HG02571 (cell line): ENCODE data around the gene HMGCS2.
"Not testable (repeated sequence)": the region's sequence is repeated elsewhere in the genome, so short reads cannot be mapped to it uniquely, and the experiment has no call there.

Source experiments
- ATAC-seq: cut with Tn5 transposase; IDR thresholded peaks from one replicate; pipeline ENCODE4 v1.9.1; 2021; ENCODE audit warnings: mild to moderate bottlenecking, moderate library complexity; ENCODE audit not compliant: unreplicated experiment

The HMGCS2 gene

DNA sequence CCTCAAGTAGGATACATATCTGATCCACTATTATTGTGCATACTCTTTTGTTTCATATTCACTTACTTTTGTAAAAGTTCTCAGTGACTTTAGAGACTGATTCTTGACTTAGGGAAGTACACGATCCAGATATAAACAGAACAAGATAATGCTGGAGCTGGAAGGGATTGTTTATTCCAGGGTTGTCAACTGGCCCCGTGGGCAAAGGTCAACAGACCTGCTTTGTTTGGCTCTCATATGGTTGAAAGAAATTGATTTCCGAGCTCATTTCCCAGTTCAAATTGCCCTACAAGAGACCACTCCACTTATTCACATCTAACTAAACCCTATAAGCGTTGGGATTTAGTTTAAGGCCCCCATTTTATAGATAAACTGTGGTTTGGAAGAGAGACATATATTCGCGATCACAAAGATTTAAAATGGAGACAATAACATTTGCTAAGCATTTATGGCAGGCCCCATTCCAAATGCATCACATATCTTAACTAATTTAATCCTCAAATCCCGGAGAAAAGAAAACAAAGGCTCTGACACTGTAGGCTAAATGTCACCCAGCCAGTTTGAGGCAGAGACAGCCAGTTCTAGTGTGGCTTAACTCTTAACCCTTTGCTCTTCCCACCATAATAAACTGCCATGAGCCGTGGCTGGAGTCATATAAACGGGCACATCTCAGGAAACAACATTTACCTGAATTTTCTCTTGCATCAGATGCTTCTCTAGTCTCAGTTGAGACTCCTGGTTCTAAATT, 21.9 kb upstream of the HMGCS2 start:
- ATAC-seq: no peak

DNA sequence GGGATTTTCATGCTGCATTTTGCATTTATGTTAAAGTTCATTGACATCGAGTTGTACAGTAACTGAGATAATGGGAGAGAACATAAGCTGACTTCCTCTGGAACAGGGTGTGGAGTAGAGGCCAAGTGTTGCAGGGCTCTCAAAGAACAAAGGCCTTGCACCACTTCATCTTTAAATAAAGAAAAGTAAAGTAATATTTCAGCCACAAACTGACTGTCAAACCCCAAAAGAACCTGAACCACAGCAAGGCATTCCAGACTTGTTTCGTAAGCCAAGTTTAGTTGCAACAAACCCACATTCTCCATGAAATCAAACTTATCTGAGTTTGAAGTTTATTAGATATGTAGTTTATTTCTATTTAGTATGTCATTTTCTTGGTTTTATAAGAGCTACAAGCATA, 19.1 kb upstream of the HMGCS2 start:
- no peak for ATAC-seq

DNA sequence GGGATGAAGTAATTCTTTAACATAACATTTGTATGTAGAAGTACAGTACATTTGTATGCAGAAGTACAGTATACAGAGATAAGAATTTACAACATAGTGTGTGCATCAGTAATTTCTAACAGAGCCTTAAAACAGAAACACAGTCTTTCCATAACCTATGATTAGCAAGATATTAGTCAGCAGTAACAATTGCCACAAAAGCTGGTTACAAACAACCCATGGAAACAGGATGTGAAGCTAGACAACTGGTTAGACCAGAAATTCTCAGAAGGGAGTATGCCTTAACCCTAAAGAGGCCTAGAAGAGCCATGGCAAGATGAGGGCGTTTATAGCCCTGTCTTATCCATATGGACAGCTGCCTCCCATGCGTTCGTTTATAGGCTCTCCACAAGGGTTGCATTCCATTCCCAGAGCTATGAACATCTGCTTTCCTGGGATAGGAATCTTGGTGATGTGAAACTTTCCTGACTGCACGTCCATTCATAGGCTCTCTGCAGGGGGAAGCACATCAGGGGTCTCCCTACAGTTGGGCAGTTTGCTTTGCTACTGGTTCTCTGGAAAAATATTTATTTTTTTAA, 17.9 kb upstream of the HMGCS2 start:
- ATAC-seq: not testable (repeated sequence)

DNA sequence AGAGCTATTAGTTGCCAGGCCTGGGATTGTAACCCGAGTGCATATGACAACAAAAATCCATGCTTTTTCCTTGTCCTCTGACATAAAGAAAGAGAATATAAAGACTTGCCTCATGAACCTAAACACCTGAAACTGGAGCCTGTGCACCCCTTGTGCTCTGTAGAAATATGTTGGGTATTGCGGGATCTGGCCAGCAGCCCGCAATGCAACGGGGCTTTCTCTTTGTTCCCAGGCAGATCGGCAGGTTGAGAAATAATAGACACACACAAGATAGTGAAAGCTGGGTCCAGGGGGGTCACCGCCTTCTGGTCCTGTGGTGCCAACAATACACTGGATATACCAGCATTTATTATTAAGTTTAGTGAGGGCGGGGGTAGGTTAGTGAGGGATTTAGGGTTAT, 17.3 kb upstream of the HMGCS2 start:
- ATAC-seq: not testable (repeated sequence)

DNA sequence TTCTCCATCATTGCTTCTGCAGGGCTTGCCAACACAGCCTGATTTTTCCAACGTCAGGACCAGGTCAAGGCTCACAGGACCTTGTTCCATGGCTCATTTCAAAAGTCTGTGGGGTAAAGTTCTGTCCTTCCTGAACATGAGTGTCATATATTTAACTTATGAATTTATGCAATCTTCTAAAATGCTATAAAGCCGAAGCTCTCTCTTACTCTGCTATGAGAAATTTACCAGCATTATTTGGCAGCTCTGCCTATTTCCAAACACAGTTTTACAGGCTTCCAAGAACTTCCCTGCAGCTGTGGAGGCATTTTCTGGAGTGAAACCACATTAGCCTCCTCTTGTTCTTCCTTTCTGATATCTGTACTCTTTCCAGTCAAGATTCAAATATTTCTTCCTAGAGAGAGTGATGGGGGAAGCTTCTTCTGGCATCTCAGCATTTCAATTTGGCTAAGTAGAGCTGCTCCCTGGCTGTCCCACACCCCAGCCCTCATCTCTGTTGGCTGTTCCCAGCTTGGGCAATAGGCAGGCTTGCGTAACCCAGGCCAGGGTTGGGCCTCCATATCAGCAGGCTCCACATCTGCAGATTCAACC, 15.6 kb upstream of the HMGCS2 start:
- ATAC-seq: no peak

DNA sequence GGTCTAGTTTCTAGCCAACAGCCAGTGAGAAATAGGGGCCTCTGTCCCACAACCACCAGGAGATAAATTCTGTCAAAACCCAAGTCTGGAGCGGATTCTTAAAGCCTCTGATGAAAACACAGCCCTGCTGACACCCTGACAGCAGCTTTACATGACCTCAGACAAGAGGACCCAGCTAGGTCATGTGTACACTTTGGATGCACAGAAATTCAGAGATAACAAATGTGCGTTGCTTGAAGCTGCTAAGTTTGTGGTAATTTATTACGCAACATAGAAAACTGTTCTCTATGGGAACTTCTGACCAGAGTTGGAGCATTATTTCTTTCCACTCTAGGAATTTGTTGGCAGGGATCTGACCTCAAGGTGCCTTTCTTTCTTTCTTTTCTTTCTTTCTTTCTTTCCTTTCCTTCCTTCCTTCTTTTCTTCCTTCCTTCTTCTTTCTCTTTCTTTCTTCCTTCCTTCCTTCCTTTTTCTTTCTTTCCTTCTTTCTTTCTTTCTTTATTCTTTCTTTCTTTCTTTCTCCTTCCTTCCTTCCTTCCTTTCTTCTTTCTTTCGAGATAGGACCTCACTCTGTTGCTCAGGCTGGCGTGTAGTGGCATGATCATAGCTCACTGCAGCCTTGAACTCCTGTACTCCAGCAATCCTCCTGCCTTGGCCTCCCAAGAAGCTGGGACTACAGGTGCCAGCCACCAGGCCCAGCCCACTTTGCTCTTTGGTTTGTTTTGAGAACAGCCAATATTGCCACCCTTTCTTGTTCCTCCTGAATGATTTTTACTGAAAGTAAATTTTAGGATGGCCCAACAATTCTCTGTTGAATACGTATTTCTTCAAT, 14.9 kb upstream of the HMGCS2 start:
- ATAC-seq: no peak

DNA sequence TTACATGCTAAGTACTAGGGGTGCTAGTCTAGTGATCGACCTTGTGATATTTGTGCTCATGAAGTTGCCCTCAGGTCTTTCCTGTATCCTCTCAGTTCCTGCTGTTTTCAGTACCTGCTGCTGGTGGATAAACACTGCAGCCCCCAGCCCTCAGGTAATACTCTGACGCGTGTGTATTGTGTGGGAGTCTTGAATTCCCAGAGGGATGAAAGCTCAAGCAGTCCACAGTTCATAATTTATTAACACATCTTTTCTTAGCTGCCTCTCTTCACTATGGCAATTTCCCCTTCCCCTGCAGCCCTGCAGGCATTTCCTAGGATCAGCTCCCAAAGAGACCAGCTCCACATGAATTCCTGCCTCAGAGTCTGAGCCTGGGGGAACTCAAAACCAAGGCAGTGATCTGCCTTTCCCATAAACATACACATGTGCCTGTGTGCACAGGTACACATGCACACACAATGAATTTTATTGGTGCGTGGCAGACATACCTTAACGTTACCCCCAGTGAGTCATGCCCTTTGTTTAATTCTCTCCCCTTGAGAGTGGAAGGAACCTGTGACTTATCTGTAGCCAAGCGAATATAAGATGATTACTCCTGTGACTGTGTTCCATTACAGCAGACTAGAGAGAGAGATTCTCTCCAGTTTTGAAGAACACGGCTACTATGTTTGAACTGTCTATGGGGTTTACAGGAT, 14.1 kb upstream of the HMGCS2 start:
- no peak for ATAC-seq

DNA sequence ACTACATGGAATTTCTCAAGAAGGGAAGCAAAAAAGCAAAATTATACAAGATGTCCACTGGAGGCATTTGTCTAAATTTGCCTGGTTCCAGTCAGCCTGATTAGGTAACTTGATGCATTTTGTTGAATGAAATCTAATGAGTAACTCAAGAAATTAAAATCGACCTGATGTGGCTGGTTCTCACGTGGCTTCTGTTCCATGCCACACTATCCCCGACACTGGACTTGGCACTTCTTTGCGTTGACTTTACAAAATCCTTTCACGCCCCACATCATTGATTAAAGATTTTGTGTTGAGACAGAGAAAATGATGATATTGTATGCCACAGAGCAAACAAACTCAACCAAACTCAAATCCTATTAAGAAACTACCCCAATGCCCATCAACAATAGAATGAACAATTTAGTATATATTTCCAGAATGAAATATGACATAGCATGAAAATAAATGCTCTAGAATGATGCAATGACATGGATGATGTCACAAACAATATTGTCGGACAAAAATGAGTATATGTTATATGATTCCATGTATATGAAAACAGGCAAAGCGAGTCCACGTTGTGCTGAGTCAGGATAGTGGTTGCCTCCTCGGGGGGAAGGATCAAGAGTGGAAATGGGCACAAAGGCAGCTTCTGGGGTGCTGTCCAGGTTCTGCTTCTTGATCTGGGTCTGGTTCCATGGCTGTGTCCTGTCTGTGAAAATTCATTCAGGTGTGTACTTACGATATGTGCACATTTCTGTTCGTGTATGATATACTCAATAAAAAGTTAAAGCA, 12.9 kb upstream of the HMGCS2 start:
- no peak for ATAC-seq

DNA sequence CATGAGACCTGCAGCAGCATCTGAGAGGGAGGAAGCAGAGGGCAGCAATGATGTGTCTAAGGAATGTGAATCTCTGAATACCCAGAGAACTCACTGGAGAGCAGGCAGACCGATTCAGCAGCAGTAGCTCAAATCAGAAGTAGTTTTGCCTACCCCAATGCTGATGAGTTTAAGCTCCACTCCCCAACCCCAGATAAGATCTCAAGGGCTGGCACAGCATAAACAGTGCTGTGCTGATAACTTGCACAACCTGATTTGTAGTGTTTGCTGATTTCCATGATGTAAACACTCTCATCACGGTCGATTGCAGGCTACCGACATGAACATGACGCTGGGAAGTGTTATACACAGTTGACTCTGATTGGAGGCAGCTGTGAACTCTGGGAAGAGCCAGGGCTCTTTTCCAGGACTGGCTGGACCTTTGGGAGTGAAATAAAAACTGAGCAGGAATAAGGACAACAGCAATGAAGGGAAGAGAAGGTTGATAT, 11.2 kb upstream of the HMGCS2 start:
- ATAC-seq: no peak

DNA sequence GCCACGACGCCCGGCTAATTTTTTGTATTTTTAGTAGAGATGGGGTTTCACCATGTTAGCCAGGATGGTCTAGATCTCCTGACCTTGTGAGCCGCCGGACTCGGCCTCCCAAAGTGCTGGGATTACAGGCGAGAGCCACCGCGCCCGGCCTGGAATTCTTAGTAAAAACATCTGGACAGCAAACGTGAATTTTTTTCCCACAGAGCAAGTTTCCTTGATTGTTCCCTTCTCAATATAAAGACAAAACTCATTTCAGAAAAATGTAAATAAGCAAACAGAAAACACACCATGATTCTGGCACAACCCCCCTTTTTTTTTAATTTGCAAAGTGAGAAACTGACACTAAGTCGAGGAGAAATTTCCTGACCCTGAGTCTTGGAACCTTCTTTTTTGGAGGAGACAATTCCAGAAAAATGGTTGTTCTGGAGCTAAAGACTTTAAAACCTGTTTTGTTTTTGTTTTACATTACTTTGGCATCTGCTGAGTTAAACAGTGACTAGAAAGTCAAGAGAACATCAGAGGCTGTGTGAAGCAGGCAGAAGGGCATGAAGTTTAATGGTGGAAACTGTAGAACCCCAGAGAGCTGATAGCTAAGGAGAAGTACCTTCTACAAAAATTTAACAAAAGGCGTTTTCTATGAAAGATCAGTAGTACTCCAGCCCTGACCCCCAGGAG, 10.3 kb upstream of the HMGCS2 start:
- no peak for ATAC-seq

DNA sequence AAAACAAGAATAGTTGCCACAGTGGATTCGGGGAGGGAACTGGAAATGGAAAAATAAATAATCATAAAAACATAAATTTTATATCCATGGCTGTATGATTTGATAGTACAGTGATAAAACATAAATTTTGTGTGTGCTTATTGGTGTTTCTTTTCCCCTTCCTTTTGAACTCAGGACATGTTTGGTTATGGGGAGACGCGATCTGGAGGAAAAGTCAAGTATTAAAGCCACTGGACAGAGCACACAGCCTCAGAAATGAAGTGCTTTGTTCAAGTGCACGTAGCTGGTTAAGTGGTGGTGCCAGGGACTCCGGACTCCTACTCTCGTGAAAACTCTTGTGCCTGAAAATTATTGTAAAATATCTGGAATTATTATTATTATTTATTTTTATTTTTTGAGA, 9.7 kb upstream of the HMGCS2 start:
- ATAC-seq: no peak

DNA sequence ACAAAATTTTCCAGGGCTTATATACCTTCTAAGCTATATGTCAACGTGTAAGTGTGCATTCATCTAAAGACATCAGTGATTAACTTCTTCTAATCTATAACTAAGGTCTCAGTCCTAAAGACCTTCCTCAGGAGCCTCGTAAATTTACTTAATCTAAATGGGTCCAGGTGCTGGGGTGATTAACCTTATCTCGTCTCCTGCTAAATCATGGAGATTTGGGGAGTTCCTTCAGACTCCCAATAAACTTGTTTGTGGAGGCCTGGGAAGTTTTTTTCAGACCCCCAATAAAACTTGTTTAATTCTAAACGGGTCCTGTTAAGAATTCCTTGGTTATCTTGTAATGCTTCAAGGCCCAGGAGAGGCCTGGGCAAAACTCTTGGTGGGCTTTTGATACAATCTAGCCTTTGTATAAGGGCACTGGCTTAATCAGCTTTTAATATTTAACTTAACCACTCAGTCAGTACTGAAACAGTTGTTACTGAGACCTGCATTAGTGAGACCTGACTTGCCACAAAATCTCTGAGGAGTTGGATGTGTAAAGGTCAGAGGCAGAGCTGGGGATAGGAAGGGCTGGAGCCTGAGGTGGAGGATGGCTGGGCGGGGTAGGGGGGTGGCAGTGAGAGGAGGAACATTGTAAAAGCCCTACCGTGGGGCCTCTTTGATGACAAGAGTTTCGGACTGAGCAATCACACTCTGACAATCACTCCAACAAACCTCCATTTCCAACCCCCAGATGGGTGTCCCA, 6.2 kb upstream of the HMGCS2 start:
- ATAC-seq: no peak

DNA sequence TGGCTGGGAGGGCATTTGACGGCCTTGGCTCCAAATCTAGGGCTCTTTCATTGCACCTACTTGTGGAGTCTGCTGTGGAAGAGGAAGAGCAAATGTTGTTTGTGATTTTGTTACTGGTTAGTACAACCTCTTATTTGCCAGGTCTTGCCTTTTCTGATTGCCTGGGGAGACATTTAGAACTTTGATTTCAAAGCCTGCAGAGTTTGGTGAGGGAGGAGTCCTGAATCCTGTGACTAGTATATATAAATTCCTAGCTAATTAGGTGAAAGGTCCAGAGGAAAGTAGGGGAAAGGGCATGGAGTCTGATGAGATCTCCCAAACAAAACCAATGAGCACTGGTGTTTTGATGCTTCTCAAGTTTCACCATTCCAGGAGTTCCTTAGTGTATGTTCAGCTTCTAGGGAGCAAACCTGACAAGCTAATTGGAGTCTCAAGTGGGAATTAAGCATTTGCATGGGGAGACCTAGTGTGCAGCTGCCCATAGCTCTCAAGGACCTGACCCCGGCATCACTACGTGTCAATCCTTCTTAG, 5.1 kb upstream of the HMGCS2 start:
- ATAC-seq: no peak

DNA sequence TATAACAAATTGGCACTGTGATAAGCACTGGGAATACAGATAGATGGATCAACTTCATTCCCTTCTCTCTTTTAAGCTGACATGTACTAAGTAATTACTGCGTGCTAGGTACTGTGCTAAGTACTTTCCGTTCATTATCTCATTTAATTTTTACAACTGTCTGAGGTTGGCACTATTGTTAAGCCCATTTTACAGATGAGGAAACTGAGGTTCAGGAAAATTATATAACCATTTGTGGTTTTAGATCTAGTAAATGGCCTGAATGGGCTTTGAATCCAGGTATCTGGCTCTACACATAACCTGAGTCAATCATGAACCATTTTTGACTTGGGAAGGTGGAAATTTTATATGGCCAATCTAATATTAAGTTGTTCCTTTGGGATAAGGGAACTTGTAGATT, 3.6 kb upstream of the HMGCS2 start:
- no peak for ATAC-seq

DNA sequence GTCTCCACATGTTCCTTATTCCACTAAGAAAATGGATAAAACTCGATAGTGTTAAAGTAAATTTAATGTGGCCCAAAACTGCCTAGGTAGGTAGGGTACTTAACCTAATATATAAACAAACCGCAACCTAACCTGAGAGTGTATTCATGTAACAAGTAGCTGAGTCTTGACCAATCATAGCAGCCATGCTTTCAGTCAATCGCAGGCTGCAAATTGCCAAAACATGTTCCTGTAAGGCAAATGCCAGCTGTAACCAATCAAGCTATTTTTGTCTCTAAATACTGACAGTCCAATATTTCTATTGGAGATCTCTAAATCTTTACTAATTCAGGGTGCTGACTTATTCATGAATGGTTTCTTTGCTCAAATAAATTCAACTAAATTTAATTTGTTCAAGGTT, 3.1 kb upstream of the HMGCS2 start:
- no peak for ATAC-seq

DNA sequence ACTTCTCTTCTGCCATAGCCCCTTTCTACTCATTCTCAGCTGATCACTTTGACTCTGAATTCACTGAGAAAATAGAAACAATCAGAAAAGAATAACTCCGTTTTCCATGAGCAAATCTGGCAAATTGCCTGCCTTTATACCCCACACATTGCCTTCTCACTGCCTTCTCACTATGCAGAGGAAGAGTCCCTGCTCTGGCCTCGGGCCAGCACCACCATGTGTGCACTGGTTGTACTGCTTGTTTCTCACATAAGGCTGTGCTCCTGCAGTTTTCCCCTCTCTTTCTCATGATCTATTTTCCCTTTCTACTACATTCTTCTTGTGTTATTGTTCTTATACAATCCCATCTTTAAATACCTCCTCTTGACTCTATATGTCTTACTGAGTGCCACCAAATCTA, 2.3 kb upstream of the HMGCS2 start:
- ATAC-seq: no peak

DNA sequence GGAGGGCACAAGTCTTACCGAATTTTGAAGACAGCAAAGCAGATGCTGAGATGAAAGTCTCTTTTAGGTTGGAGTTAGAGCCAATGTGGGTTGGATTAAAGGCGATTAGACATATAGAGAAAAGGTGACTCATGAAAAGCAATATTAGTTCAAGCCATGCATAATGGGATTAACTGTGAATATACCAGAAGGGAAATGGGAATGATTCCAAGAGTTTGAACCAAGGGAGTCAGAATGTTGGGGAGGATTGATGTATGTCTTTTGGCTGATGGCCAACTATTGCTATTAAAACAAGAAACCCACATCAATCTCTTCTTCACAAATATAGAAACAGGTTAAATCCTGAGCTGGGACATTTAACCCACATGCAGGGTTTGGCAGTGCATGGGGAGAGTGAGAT, 1.2 kb downstream of the HMGCS2 start:
- no peak for ATAC-seq

DNA sequence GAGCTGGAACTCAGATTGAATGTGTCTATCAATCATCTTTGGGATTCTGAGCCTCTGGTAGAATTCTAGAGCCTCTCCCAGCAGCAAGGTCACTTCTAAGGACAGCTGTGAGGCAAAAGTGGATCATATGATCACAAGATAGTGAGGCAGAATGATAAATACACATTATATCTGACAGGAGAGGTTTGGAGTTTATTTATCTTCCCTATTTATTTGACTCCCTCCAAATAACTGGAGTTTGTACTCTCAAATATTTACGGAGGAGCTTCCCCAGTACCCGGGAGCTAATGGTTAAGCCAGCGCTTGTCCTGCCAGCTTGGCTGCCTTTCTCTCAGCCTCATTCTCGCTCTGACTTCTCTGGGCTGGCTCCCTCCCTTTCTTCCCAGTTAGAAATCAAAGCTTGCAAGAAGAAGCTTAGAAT, 2.3 kb downstream of the HMGCS2 start:
- no peak for ATAC-seq

DNA sequence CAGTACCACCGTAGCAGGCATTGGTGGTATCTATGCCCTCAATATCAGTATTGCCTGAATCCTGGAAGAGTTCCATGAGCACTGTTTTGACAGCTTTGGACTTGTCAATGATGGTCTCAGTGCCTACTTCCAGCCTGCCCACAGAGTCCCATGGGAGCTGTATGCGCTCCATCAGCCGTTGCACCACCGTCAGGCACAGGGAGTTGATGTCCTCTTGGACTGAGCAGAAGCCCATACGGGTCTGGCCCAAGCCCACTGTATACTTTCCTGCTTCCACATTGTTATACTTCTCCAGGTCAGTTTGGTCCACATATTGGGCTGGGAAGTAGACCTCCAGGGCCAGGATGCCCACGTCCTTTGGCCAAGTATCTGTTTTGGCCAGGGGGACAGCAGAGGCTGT, 4.5 kb downstream of the HMGCS2 start:
- ATAC-seq: no peak
